Measurements from ENCODE around the gene TOPAZ1. TPM values are rescaled to one million over a fixed set of nuclear protein-coding genes. Genes with fewer than 3 reads are reported as not detected.
"Not testable (repeated sequence)": the region's sequence is repeated elsewhere in the genome, so short reads cannot be mapped to it uniquely, and the experiment has no call there.

The TOPAZ1 gene
- total RNA-seq, 1 donor from 2014 or later, result not detected

DNA sequence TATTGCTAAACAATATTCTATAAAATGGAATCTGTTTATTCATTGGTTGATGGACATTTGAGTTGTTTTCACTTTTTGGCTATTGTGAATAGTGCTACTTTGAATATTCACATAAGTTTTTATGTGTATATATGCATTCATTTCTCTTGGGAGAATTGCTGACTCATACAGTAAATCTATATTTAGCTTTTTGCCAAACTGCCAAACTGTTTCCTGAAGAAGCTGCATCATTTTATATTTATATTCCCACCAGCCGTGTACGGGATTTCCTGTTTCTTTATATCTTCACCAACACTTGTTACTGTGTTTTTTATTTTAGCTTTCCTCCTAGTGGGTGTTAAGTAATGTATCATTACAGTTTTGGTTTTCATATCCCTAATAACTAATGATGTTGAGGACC is 84.3 kb downstream of the TOPAZ1 start:
- DNase-seq (ENCODE audit: extremely low read depth, low read depth, low spot score), result no peak

DNA sequence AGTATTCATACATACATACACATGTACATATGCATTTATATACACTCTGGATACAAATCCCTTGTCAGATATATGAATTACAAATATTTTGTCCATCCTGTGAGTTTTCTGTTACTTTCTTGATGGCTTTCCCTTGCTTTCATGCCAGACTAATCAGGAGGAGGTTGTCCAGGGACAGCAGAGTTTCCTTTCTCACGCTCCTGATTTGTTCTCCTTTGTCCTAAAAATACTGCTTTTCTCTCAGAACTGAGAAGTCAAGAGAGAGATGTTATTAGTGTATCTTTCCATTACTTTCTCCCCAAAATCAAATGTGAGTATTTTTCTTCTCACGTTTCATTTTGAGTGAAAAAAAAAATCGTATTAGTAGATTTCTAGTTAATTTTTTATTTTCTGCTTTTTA is 84.8 kb downstream of the TOPAZ1 start:
- no peak for DNase-seq (ENCODE audit: extremely low read depth, low read depth, low spot score)

- no peak for DNase-seq (ENCODE audit: extremely low read depth, low read depth, low spot score)
Measured at GRCh38 chr3:44329946-44330345, 88.3 kb downstream of the TOPAZ1 start.

DNA sequence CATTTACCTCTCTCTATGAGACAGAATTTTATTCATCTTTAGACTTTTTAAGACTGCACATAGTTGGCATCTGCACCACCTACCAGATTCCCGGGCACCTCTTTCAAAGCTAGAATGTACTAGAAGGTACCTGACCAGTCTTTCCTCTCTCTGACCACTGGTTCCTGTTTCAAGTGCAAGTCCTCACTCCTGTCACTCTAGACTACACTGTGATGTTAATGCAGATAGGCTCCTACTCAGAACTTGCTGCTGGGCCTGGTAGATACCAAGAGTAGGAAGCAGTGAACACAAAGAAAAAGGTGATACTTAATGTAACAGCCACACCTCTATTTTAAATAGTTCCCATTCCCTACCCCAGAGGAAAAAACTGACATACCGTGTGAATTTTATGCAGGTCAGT is 88.8 kb downstream of the TOPAZ1 start:
- DNase-seq (ENCODE audit: extremely low read depth, low read depth, low spot score), result no peak

GRCh38 chr3:44334326-44334725 is 92.6 kb downstream of the TOPAZ1 start:
- no peak for DNase-seq (ENCODE audit: extremely low read depth, low read depth, low spot score)

DNA sequence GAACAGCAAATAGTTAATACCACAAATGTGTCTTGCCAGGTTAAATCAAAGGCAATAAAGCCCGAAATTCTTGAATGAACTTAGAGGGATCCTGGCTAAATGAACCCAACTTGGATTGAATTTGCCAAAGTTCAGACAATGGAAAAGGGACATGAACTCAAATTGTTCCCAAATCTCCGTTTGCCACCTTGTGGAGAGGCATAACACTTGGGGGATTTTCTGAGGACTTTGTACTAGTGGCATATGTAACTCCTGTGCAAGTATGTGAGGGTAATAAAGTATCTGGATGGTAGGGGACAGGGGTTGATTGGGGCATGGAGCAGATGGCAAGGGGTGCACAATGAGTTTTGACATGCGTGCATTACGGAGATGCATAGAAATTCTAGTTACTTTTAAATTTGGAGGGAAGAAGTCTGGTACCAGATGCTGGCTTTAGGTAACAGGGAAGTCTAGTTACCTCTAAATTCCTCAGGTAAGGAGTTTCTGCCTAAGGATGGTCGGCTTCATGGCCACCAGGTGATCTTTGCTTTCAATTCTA is 95.6 kb downstream of the TOPAZ1 start:
- no peak for DNase-seq (ENCODE audit: extremely low read depth, low read depth, low spot score)

DNA sequence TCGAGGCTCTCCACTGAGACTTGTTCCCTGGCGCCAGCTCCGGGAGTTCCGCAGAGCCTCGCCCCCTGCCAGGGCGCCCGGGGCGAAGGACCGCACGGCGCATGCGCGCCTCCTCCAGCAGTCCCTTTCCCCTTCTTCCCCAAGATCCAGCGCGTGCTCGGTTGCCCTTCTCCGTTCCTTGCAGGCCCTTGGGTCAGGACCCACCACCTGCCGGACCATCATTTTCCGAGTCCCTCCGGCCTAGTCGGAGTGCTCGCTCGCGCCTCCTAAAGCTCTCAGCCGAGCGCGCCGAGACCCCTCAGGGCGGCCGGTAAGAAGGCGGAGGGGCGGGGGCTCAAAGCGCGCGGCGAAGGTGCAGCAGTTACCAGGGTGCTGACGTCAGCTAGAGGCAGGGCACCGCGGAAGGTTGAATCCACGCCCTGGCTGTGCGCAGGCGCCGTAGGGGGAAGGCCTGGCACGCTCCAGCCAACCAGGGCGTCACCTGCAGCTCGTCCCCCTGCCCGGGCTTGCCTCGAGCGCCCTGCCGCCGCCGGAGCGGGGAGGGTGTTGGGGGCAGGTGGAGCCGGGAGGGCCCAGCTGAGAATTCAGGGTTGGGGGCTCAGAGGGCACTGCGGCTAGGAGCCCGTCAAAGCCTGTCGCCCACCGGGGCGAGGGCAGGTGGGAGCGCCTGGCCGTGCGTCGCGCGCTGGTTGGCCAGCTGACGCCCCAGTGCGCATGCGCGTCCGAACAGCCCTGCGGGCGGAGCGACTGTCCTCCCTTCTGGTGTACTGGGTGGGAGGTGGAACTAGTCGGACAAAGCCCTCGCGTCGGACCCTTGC is 96.5 kb downstream of the TOPAZ1 start, which contains the start of gene TCAIM:
Gene TCAIM (plus strand): TSS at position 757 of the 818 bp plus-strand sequence. CDS start 16,017 bp downstream, outside the sequence.
- peak; percentile 74 for DNase-seq (ENCODE audit: extremely low read depth, low read depth, low spot score)

GRCh38 chr3:44338828-44339127 is 97.1 kb downstream of the TOPAZ1 start:
- DNase-seq (ENCODE audit: extremely low read depth, low read depth, low spot score), result no peak

GRCh38 chr3:44339181-44340057 is 97.7 kb downstream of the TOPAZ1 start:
- DNase-seq (ENCODE audit: extremely low read depth, low read depth, low spot score), result no peak

DNA sequence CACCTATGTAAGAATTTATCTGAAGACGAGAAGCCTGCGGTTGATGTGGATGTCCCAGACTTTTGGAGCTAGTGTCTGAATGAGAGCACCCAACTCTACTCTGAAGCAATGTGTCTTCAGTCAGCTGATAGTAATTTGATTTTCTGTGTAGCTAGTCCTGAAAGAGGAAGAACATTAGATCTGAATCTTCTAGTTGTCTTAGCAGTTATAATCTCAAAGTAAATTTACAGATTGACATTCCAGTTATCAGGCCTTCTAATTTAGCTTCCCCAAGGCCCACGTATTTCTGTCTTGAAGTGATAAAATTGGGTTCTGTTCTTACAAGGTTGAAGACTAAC is 98.3 kb downstream of the TOPAZ1 start:
- no peak for DNase-seq (ENCODE audit: extremely low read depth, low read depth, low spot score)

DNA sequence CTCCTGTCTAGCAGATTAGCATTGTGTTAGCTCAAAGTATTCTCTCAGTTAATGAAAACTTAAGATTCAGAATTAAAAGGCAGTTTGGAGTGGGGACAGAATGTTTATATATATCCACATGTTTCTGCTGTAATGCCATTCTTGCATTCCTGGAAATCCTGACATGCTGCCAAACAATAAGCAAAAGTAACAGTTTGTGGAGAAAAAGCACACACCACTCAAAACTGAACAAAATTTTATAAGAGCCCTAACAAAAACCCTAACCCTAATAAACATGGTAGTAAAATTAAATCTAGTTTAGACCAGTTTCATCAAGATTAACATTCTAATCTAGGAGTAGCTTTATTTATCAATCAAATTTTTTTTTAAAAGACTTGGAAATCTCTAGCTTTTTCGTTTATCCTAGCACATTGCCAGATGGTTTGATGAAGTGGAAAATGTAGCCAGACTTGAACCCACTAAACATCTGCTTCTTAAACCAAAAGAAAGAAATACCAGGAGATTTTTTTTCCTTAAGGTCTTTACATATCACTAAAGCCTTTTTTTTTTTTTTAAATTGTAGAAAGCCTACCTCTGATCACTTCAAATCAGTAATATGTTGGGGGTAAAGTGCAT is 100.6 kb downstream of the TOPAZ1 start:
- DNase-seq (ENCODE audit: extremely low read depth, low read depth, low spot score), result no peak

DNA sequence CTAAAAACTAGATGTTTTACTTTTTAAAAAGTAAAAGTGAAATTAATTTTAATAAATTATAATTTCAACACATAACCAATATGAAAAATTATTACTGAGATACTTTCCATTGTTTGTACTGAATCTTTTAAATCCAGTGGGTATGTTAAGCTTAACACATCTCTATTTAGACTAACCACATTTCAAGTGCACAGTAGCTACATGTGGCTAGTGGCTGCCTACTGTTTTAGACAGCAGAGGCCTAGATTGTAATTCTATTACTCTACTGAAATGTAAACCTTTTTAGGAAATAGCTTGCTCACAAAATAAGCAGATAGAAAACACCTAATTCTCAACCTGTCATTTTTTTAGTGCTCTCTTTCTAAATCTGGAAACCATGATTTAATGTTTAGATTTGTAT is 101.7 kb downstream of the TOPAZ1 start:
- no peak for DNase-seq (ENCODE audit: extremely low read depth, low read depth, low spot score)

DNA sequence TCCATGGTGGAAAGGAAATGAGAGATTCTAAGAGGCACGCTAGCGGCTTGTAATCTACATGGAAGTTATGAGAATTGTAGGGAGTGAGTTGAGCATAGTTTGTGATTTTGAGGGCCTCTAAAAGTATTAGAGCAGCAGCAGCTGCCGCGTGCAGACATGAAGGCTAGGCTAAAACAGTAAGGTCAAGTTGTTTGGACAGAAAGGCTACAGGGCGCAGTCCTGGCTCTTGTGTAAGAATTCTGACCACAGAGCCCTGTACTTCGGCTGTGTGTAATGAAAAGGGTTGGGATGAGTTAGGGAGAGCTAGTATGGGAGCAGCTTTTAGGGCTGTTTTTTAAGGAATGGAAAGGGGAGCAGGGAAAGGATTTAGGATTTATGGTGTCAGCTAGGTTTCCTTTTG is 104.9 kb downstream of the TOPAZ1 start:
- not testable (repeated sequence) for DNase-seq (ENCODE audit: extremely low read depth, low read depth, low spot score)

DNA sequence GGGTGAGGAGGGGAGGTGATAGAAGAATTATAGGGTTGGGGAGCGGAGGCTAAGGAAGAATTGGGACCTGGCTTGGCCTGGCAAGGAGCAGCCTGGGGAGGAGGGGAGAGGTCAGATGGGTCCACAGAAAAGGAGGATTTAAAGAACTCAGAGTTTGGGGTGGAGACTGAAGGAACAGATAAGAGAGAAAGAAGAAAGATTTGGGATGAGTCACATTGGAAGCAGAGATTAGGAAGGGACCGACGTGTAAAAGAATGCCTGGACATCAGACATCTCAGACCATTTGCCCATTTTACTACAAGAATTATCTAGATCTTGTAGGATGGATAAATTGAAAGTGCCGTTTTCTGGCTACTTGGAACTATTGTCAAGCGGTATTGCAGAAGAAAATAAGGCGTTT is 107.3 kb downstream of the TOPAZ1 start:
- DNase-seq (ENCODE audit: extremely low read depth, low read depth, low spot score), result no peak

GRCh38 chr3:44353355-44353924 is 111.8 kb downstream of the TOPAZ1 start:
- no peak for DNase-seq (ENCODE audit: extremely low read depth, low read depth, low spot score)

- DNase-seq (ENCODE audit: extremely low read depth, low read depth, low spot score), result no peak
Measured at GRCh38 chr3:44355362-44356033, 113.8 kb downstream of the TOPAZ1 start.

DNA sequence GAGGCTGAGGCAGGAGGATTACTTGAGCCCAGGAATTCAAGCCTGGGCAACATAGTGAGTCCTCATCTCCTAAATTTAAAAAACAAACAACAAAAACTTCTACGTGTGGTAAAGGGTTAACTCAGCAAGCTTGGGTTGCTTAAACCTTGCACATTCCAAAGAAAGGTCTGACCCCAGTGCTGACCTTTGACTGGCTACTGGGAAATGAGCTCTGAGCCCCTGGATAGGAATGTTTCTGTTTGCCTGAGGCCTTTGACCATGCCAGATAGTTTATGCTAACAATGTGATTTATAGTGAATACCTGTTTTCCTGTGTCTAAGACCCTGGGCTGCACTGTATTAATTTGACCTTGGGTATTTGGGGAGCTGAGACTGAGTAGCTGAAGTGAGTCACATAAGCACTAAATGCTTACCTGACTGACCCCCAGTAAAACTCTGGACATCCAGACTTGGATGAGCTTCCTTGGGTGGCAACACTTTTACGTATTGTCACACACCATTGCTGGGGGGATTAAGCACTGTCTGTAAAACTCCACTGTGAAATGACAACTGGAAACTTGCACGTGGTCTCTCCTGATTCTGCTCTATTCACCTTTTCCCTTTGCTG is 117.6 kb downstream of the TOPAZ1 start:
- DNase-seq (ENCODE audit: extremely low read depth, low read depth, low spot score), result no peak

DNA sequence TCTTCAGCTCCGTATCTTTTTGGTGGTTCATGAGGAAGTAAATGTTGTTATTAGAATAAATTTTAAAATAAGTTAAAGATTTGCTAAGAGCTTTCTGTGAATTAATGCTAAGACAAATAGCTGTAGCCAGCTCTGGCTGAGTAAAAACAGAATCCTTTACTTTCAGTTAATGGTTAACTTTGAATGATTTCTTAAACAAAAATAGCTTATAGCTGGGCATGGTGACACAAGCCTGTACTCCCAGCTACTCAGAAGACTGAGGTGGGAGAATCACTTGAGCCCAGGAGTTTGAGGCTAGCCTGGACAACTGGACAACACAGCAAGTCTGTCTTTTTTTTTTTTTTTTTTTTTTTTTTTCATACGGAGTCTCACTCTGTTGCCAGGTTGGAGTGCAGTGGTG is 121.9 kb downstream of the TOPAZ1 start:
- no peak for DNase-seq (ENCODE audit: extremely low read depth, low read depth, low spot score)

DNA sequence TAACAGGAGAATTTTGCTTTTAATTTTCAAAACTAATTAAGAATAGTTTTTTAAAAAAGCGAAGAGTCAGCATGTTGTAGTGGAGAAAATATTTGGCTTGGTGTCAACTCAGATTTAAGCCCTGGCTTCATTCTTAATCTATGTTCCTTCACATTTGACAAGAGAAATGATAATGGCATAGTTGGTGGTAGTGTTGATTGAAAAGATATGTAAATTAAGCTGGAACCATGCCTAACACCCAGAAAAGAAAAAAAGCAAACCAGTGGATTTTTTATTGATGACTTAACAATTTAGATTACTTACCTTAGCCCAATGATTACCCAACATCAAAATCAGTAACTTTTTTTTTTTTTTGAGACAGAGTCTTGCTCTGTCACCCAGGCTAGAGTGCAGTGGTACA is 124.3 kb downstream of the TOPAZ1 start:
- no peak for DNase-seq (ENCODE audit: extremely low read depth, low read depth, low spot score)

- DNase-seq (ENCODE audit: extremely low read depth, low read depth, low spot score), result no peak
Measured at GRCh38 chr3:44375450-44375849, 133.8 kb downstream of the TOPAZ1 start.

Data from glomerular endothelial cell (primary cell).